ENCODE measurements around the gene CHCHD4.

DNA sequence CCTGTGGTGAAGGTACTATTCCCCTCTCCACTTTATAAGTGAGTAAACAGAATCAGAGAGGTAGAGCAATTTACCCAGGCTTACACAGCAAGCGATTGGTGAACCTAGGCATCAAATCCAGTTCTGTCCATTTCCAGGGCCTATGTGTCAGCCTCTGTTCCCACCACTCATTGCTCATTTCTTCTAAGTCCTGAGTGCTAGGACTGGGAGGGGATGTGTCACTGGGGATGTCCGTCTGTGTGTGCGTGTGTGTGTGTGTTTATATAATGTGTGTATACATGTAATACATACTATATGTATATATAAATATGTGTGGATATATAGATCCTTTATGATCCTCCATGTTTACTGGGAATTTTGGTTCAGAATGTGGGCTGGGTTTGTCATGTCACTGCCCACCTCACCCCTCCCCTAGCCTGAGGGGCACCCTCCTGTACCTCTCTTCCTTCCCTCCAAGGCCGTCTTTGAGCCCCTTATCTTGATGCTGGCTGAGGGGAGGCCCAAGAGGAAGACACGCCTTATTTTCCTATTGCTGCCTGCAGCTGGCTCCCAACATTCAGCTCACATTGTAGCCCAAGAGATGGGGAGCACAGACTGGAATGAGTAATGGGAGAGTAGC is 2.3 kb upstream of the CHCHD4 start:
- TF ChIP-seq, protein P1, sequence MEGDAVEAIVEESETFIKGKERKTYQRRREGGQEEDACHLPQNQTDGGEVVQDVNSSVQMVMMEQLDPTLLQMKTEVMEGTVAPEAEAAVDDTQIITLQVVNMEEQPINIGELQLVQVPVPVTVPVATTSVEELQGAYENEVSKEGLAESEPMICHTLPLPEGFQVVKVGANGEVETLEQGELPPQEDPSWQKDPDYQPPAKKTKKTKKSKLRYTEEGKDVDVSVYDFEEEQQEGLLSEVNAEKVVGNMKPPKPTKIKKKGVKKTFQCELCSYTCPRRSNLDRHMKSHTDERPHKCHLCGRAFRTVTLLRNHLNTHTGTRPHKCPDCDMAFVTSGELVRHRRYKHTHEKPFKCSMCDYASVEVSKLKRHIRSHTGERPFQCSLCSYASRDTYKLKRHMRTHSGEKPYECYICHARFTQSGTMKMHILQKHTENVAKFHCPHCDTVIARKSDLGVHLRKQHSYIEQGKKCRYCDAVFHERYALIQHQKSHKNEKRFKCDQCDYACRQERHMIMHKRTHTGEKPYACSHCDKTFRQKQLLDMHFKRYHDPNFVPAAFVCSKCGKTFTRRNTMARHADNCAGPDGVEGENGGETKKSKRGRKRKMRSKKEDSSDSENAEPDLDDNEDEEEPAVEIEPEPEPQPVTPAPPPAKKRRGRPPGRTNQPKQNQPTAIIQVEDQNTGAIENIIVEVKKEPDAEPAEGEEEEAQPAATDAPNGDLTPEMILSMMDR (IDR thresholded peaks at IDR 0.05) = no peak
- TF ChIP-seq EP300 (IDR thresholded peaks at IDR 0.05) (no peak), POLR2AphosphoS5 (IDR thresholded peaks at IDR 0.05) (no peak)
